ENCODE results near the gene PRDM15. TPM values are rescaled to one million over a fixed set of nuclear protein-coding genes. Genes with fewer than 3 reads are reported as not detected.

PRDM15 gene
- total and polyA plus RNA-seq, 4 donors = 1.2 to 5.7 (median 2.1) TPM

GRCh38 chr21:41836166-41837015 is 42.8 kb downstream of the PRDM15 start:
- no peak for DNase-seq (ENCODE audit: low spot score)
- 96% methylated on average over 32 of the region's 32 CpGs for WGBS

GRCh38 chr21:41835711-41836154 is 43.4 kb downstream of the PRDM15 start:
- Histone ChIP-seq H3K4me3 (ENCODE audit: low read depth in 1 of 3, low read length in 3 of 3) (no peak overlapping the region), H3K36me3 (ENCODE audit: control insufficient read depth in 4 of 4, insufficient read depth in 3 of 4, low read depth in 1 of 4, low read length in 3 of 4) (peaks cover 2 to 21% (median 5%) of the 10 kb centered on the region in 4 donors), H3K27ac (ENCODE audit: low read depth in 1 of 2, low read length in 2 of 2) (no peak overlapping the region), H3K27me3 (ENCODE audit: control insufficient read depth in 4 of 4, insufficient read depth in 4 of 4, low read length in 3 of 4) (no peaks in the 10 kb centered on the region), H3K9ac (ENCODE audit: low read depth in 1 of 2, low read length in 2 of 2) (no peak overlapping the region), H3K9me3 (ENCODE audit: control insufficient read depth in 4 of 4, low read length in 3 of 4) (peaks cover 0 to under 1% (median 0%) of the 10 kb centered on the region in 4 donors), H3K4me1 (ENCODE audit: control insufficient read depth in 4 of 4, insufficient read depth in 4 of 4, low read length in 3 of 4) (no peaks in the 10 kb centered on the region)
- WGBS = 89% methylated on average over 10 of the region's 10 CpGs
- TF ChIP-seq GABPA (IDR thresholded peaks at IDR 0.05 in 1 of 2, conservative IDR thresholded peaks at IDR 0.05 in 1 of 2) (no peak), MAX (IDR thresholded peaks at IDR 0.05) (no peak), ATF3 (IDR thresholded peaks at IDR 0.05) (no peak)
- DNase-seq (ENCODE audit: low spot score) = no peak

More at GRCh38 chr21:41836166-41837015, 42.8 kb downstream of the PRDM15 start:
- peaks cover 2 to 21% (median 5%) of the 10 kb centered on the region in 4 donors for H3K36me3 ChIP-seq (ENCODE audit: control insufficient read depth in 4 of 4, insufficient read depth in 3 of 4, low read depth in 1 of 4, low read length in 3 of 4)
- no peaks in the 10 kb centered on the region for H3K4me1 ChIP-seq (ENCODE audit: control insufficient read depth in 4 of 4, insufficient read depth in 4 of 4, low read length in 3 of 4)
- no peak overlapping the region for H3K4me3 ChIP-seq (ENCODE audit: low read depth in 1 of 3, low read length in 3 of 3)
- TF ChIP-seq JUND (IDR thresholded peaks at IDR 0.05) (no peak), GABPA (IDR thresholded peaks at IDR 0.05 in 1 of 2, conservative IDR thresholded peaks at IDR 0.05 in 1 of 2) (no peak), EGR1 (IDR thresholded peaks at IDR 0.05; ENCODE audit: low read depth in 2 of 2) (no peak), MAX (IDR thresholded peaks at IDR 0.05) (no peak), YY1 (IDR thresholded peaks at IDR 0.05) (no peak), CTCF (IDR thresholded peaks at IDR 0.05; ENCODE audit: low read depth, low read length, missing input control) (no peak)
- no peak overlapping the region for H3K27ac ChIP-seq (ENCODE audit: low read depth in 1 of 2, low read length in 2 of 2)
- H3K27me3 ChIP-seq (ENCODE audit: control insufficient read depth in 4 of 4, insufficient read depth in 4 of 4, low read length in 3 of 4) = no peaks in the 10 kb centered on the region
- H3K9me3 ChIP-seq (ENCODE audit: control insufficient read depth in 4 of 4, low read length in 3 of 4) = peaks cover 0 to 5% (median 1%) of the 10 kb centered on the region in 4 donors
- no peak overlapping the region for H3K9ac ChIP-seq (ENCODE audit: low read depth in 1 of 2, low read length in 2 of 2)

GRCh38 chr21:41834926-41835663 is 44.0 kb downstream of the PRDM15 start:
- no peak for DNase-seq (ENCODE audit: low spot score)
- Histone ChIP-seq H3K9ac (ENCODE audit: low read depth in 1 of 2, low read length in 2 of 2) (no peak overlapping the region), H3K27me3 (ENCODE audit: control insufficient read depth in 4 of 4, insufficient read depth in 4 of 4, low read length in 3 of 4) (no peaks in the 10 kb centered on the region), H3K27ac (ENCODE audit: low read depth in 1 of 2, low read length in 2 of 2) (no peak overlapping the region), H3K9me3 (ENCODE audit: control insufficient read depth in 4 of 4, low read length in 3 of 4) (no peaks in the 10 kb centered on the region), H3K36me3 (ENCODE audit: control insufficient read depth in 4 of 4, insufficient read depth in 3 of 4, low read depth in 1 of 4, low read length in 3 of 4) (peaks cover 2 to 21% (median 5%) of the 10 kb centered on the region in 4 donors), H3K4me1 (ENCODE audit: control insufficient read depth in 4 of 4, insufficient read depth in 4 of 4, low read length in 3 of 4) (no peaks in the 10 kb centered on the region), H3K4me3 (ENCODE audit: low read depth in 1 of 3, low read length in 3 of 3) (no peak overlapping the region)
- 97% methylated on average over 42 of the region's 42 CpGs for WGBS
- TF ChIP-seq FOXA2 (IDR thresholded peaks at IDR 0.05) (no peak), MAX (IDR thresholded peaks at IDR 0.05) (no peak), FOXA1 (IDR thresholded peaks at IDR 0.05) (no peak), HNF4A (conservative IDR thresholded peaks at IDR 0.05) (no peak), ZBTB33 (IDR thresholded peaks at IDR 0.05) (no peak), EGR1 (IDR thresholded peaks at IDR 0.05; ENCODE audit: low read depth in 2 of 2) (no peak), JUND (IDR thresholded peaks at IDR 0.05) (no peak), ATF3 (IDR thresholded peaks at IDR 0.05) (no peak), SP1 (IDR thresholded peaks at IDR 0.05) (no peak), REST (IDR thresholded peaks at IDR 0.05) (no peak)

All from liver (tissue), 9 donors.